ENCODE data around the gene GRAP. TPM values are rescaled to one million over a fixed set of nuclear protein-coding genes. Genes with fewer than 3 reads are reported as not detected.

GRAP gene
- total and polyA plus RNA-seq, 9 of the 15 experiments (the other 6 are each of a cell fraction or from before 2014, with no cell fraction given) = 0.07 to 0.41 (median 0.19) TPM; not detected in 5

DNA sequence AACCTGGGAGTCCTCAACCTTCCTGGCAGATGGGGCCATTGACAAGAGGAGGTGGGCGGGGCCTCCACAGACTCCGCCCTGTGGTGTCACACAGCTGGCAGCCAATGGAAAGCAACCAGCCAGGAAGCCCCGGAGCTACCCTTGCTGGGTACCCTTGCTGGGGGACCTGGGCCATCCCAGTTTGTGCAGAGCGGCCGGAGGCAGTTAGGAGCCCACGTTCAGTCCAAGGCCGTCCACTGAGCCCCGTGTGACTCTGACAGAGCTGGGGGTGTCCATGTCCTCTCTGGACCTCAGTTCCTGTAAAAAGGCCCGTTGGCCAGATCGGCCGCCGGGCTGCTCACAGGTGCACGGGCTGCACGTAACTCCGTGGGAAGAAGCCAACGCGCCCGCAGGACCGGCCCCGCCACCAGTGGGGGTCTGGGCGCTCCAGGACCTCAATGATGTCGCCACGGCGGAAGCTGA is 25.1 kb downstream of the GRAP start (continued):
- TF ChIP-seq ZNF121 (CRISPR knock-in tag; conservative IDR thresholded peaks at IDR 0.05) (no peak), SMARCA4 (IDR thresholded peaks at IDR 0.05) (no peak), ZNF436 (CRISPR knock-in tag; IDR thresholded peaks at IDR 0.05) (no peak), POLR2G (IDR thresholded peaks at IDR 0.05; ENCODE audit: low read depth, low read length) (peak; percentile 46), MTF1 (CRISPR knock-in tag; IDR thresholded peaks at IDR 0.05; ENCODE audit: borderline replicate concordance) (no peak), ZNF699 (CRISPR knock-in tag; IDR thresholded peaks at IDR 0.05; ENCODE audit: insufficient replicate concordance) (no peak), NFIC (IDR thresholded peaks at IDR 0.05) (no peak), CBX3 (IDR thresholded peaks at IDR 0.05; ENCODE audit: borderline replicate concordance in 1 of 2, low read length in 2 of 2) (no peak), POLR2B (IDR thresholded peaks at IDR 0.05; ENCODE audit: low read depth, partially characterized antibody) (no peak), KDM4B (IDR thresholded peaks at IDR 0.05; ENCODE audit: borderline replicate concordance in 2 of 2, low read depth in 1 of 2) (no peak), GTF3C2 (IDR thresholded peaks at IDR 0.05; ENCODE audit: borderline replicate concordance, extremely low read depth, insufficient read length) (no peak), CBFA2T2 (conservative IDR thresholded peaks at IDR 0.05) (no peak), SNAPC5 (CRISPR knock-in tag; IDR thresholded peaks at IDR 0.05) (no peak), MYBL2 (IDR thresholded peaks at IDR 0.05; ENCODE audit: low read depth) (no peak), MYBL2 (CRISPR knock-in tag; IDR thresholded peaks at IDR 0.05; ENCODE audit: borderline replicate concordance) (no peak), GTF2A2 (tag; IDR thresholded peaks at IDR 0.05) (no peak), TEAD1 (CRISPR knock-in tag; IDR thresholded peaks at IDR 0.05) (no peak), RBFOX2 (IDR thresholded peaks at IDR 0.05; ENCODE audit: low read depth, low read length) (peak; percentile 42; the same call in 1 of the 2 replicates), NFE2 (IDR thresholded peaks at IDR 0.05; ENCODE audit: low read depth) (no peak), ZKSCAN8 (CRISPR knock-in tag; IDR thresholded peaks at IDR 0.05) (no peak), RB1 (IDR thresholded peaks at IDR 0.05; ENCODE audit: low read depth) (no peak)
- TF ChIP-seq, protein P1, sequence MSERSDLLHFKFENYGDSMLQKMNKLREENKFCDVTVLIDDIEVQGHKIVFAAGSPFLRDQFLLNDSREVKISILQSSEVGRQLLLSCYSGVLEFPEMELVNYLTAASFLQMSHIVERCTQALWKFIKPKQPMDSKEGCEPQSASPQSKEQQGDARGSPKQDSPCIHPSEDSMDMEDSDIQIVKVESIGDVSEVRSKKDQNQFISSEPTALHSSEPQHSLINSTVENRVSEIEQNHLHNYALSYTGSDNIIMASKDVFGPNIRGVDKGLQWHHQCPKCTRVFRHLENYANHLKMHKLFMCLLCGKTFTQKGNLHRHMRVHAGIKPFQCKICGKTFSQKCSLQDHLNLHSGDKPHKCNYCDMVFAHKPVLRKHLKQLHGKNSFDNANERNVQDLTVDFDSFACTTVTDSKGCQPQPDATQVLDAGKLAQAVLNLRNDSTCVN (CRISPR knock-in tag; IDR thresholded peaks at IDR 0.05) = no peak
- TF ChIP-seq, protein P2, sequence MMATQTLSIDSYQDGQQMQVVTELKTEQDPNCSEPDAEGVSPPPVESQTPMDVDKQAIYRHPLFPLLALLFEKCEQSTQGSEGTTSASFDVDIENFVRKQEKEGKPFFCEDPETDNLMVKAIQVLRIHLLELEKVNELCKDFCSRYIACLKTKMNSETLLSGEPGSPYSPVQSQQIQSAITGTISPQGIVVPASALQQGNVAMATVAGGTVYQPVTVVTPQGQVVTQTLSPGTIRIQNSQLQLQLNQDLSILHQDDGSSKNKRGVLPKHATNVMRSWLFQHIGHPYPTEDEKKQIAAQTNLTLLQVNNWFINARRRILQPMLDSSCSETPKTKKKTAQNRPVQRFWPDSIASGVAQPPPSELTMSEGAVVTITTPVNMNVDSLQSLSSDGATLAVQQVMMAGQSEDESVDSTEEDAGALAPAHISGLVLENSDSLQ (IDR thresholded peaks at IDR 0.05) = no peak

Measured in K562 (cell line).